Astrocyte of the cerebellum (primary cell): ENCODE results near the gene MYO18A.

ENCODE experiments used
- DNase-seq: peaks from one replicate; pipeline ENCODE4 v3.0.0-alpha.2; 2011; ENCODE audit warnings: low read depth
- H3K4me3 ChIP-seq: 2 replicates; pipeline ENCODE4 v1.5.1; 2011; ENCODE audit warnings: mild to moderate bottlenecking, low read depth, low read length, moderate library complexity
- in situ Hi-C: cut with HindIII; loops from 2 replicates; pipeline ENCODE4 v1.10.0; 2017; ENCODE audit warnings: low sequenced_read_pairs
- TF ChIP-seq, protein P1 (sequence below): IDR thresholded peaks from 2 replicates; pipeline ENCODE4 v1.5.1; 2012; ENCODE audit warnings: low read length, low read depth, moderate library complexity, mild to moderate bottlenecking; ENCODE audit errors: missing control alignments

The MYO18A gene

GRCh38 chr17:29049541-29050145 is 130.6 kb downstream of the MYO18A start:
- in situ Hi-C loops: no loop called here
- no peak overlapping the region for H3K4me3 ChIP-seq
- TF ChIP-seq, protein P1, sequence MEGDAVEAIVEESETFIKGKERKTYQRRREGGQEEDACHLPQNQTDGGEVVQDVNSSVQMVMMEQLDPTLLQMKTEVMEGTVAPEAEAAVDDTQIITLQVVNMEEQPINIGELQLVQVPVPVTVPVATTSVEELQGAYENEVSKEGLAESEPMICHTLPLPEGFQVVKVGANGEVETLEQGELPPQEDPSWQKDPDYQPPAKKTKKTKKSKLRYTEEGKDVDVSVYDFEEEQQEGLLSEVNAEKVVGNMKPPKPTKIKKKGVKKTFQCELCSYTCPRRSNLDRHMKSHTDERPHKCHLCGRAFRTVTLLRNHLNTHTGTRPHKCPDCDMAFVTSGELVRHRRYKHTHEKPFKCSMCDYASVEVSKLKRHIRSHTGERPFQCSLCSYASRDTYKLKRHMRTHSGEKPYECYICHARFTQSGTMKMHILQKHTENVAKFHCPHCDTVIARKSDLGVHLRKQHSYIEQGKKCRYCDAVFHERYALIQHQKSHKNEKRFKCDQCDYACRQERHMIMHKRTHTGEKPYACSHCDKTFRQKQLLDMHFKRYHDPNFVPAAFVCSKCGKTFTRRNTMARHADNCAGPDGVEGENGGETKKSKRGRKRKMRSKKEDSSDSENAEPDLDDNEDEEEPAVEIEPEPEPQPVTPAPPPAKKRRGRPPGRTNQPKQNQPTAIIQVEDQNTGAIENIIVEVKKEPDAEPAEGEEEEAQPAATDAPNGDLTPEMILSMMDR: no peak
- no peak for DNase-seq

DNA sequence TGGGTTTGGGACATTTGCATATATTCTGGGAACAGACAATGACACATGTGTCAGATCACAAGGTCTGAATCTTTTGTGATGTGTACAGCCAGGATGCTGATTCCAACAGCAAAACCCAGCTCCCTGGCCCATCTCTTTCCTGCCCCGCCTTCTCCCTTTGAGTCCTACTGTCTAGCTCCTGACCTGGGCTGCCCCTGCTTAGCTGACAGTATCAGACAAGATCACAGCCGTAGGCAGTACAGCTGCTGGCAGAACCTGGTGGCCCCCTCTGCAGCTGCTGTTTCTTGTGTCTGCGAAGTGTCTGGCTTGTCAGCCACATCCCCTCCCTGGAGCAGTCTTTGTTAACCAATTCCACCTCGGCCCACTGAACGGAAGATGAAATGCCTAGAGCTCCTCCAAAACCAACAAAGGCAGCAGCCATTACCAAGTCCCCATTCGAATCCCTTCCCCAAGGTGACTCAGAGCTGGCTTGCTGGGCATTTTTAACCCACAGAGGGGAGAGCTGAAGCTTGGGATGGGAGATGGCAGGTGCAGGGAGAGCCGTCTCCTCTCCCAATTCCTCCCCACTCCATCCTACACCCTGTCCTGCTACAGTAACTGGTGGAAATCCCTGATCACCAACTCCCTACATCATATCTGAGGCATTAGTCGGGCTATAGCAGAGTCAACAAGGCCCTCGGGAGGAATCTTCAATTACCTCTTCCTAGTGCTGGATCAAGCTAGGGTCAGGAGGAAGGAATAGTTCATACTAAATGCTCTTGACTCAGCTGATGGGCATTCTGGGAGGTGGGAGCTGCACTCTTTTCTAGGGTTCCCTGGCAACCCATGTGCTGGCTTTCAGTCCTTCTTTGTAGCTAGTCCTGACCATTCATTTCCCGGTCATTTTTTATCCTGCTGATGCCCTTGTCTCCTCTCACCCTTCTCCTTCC is 131.5 kb downstream of the MYO18A start:
- TF ChIP-seq, protein P1: no peak
- H3K4me3 ChIP-seq: no peak overlapping the region
- in situ Hi-C loops: no loop called here
- DNase-seq: no peak

- TF ChIP-seq, protein P1: no peak
- in situ Hi-C loops: no loop called here
- H3K4me3 ChIP-seq: no peak overlapping the region
- DNase-seq: no peak
Observed at GRCh38 chr17:29046473-29046839, 133.7 kb downstream of the MYO18A start.

DNA sequence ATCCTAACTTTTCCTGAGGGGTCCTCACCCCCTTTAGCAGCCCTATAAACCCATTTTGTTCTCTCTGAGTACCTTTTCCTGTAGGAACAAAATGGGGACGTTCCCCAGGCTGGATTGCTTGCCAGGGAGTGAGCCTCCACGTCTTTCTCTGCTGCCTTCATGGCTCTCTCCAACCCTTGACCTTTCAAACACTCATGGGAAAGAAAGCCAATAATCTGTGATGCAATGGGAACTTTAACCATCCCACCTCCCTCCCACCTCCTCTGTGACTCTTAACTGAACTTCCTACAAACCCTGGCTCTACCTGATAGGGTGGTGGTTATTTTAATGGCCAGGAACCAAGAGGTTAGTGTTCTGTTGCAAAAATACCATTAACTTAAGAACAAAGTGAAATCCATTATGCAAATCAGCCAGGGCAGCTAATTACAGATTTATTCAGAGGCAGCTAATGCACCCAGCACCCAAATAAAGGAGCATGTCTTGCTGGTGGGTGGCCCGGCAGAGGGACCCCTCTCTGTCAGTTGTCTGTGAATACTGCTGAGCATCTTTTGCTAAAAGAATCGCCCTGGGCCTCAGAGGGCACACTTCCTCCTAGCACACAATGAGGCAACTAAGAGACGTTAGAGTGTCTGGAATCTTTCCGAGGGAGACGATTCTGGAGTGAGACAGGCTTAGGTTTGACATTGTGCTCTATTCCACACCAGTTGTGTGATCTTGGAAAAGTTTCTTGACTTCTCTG is 134.3 kb downstream of the MYO18A start:
- in situ Hi-C loops: no loop called here

DNA sequence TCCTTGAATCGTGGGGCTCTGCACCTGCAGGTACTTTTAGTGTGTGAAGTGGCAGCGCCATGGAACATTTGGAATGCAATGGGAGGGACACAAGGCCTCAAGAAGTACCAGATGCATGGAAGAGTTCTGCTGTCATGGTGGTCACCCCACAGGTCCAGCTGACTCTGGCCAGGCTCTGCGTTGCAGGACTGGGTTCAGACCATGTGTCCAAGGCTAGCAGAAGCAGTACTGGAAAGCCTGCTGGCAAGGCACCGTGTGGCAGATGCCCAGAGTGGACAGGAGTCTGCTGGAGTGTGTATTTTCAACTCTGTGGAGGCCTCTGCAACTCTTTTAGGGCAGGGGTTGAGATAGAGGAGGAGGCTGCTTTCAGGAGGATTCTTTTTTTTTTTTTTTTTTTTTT is 135.2 kb downstream of the MYO18A start:
- no peak for DNase-seq
- TF ChIP-seq, protein P1: no peak

More for the DNA sequence above, 134.3 kb downstream of the MYO18A start:
- DNase-seq: no peak
- H3K4me3 ChIP-seq: no peak overlapping the region
- TF ChIP-seq, protein P1: no peak

DNA sequence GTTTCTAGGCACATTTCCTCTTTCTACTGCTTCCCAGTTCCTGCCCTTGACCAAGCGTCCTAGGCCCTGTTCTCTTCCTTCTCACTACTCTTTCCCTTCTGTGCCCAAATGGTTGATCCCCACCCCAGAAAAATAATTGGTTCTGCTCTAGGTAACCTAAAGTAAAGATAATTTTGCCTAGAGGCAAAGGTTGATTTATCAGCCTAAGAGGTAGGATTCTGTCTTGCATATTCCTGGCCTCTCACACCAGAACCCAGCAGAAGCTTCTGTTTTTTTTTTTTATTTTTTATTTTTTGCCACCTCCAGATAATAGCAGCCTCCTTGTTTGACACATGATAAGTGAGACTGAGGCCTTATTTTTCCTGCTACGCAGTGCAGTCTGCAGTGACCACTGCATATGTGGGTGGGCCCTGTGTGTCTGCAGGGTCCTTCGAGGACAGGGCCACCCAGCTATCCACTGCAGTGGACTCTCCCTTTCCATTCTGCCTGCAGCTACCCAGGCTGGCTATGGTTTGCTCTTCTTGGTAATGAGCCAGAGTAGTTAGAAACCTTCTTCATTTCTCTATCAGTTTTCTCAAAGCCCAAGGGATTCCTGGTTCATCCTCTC is 136.6 kb downstream of the MYO18A start:
- no peak for DNase-seq
- no peak overlapping the region for H3K4me3 ChIP-seq
- TF ChIP-seq, protein P1: no peak
- in situ Hi-C loops: loop anchor here (5.0 kb wide), 1 partner anchor 39 kb away; no protein-coding TSS in a partner anchor

More for the DNA sequence above, 135.2 kb downstream of the MYO18A start:
- in situ Hi-C loops: no loop called here
- no peak overlapping the region for H3K4me3 ChIP-seq
